ENCODE results near the gene LMF2.

GRCh38 chr22:50461536-50461935, 46.0 kb downstream of the LMF2 start:
- TF ChIP-seq CTCF (IDR thresholded peaks at IDR 0.05; ENCODE audit: low read depth, low read length) (no peak), POLR2A (IDR thresholded peaks at IDR 0.05; ENCODE audit: extremely low read depth, insufficient read length) (no peak)

All from NB4 (cell line).